SK-N-SH (cell line): ENCODE results near the gene MUTYH. TPM values are rescaled to one million over a fixed set of nuclear protein-coding genes. Genes with fewer than 3 reads are reported as not detected.
A peak's percentile ranks its signal among the peaks of the same experiment; 100 is the strongest.

Experiments
- CTCF ChIA-PET: fragments of 300-600, 350-600 bp; formaldehyde crosslinking; extraction: SDS; loops from one replicate; lab custom pipeline; 2021; lab: Yijun Ruan, JAX
- POLR2A ChIA-PET: fragments of 350-600 bp; sonication (Branson Sonifier 250); formaldehyde crosslinking; extraction: SDS; loops from one replicate; lab custom pipeline; 2020; ENCODE audit warnings: antibody characterized with exemption, inconsistent platforms; lab: Yijun Ruan, JAX
- DNase-seq: peaks from one replicate; pipeline ENCODE4 v3.0.0; 2012
- H2AFZ ChIP-seq: fragments of 200-600 bp; sonication (generic); 2 replicates; pipeline ENCODE4 v1.8.1; 2016; ENCODE audit warnings: antibody characterized with exemption, mild to moderate bottlenecking, low read depth
- H3F3A ChIP-seq: fragments of 200-600 bp; sonication (generic); replicated peaks from 2 replicates; pipeline ENCODE3; 2016; ENCODE audit warnings: antibody characterized with exemption, mild to moderate bottlenecking; ENCODE audit not compliant: insufficient read depth
- H3K27ac ChIP-seq, 2 experiments: fragments of 200-500 bp in 1 of 2; fragments of 200-600 bp in 1 of 2; sonication (Bioruptor generic) in 1 of 2; sonication (generic), shearing (Covaris generic) in 1 of 2; 2 replicates each; pipeline versions ENCODE4 v1.5.1 to v1.6.1; 2014 to 2016; ENCODE audit warnings: low read depth in 2 of 2, inconsistent platforms in 1 of 2, low read length in 1 of 2, mild to moderate bottlenecking in 1 of 2, mixed read lengths in 1 of 2
- H3K27me3 ChIP-seq: fragments of 200-600 bp; sonication (generic), shearing (Covaris generic); 2 replicates; pipeline ENCODE4 v1.6.1; 2016; ENCODE audit warnings: mixed run types; ENCODE audit not compliant: insufficient read depth
- H3K36me3 ChIP-seq, 2 experiments: fragments of 200-500 bp in 1 of 2; fragments of 200-600 bp in 1 of 2; sonication (Bioruptor generic) in 1 of 2; sonication (generic) in 1 of 2; replicated peaks in 1 of 2; 2 replicates each; pipeline versions ENCODE3 to v1.5.1; 2014 to 2016; ENCODE audit warnings: low read length in 1 of 2, mild to moderate bottlenecking in 1 of 2; ENCODE audit not compliant: insufficient read depth in 2 of 2, control insufficient read depth in 1 of 2
- H3K4me1 ChIP-seq, 2 experiments: fragments of 200-500 bp in 1 of 2; fragments of 200-600 bp in 1 of 2; sonication (Bioruptor generic) in 1 of 2; sonication (generic), shearing (Covaris generic) in 1 of 2; 2 replicates each; pipeline versions ENCODE4 v1.5.1 to v1.6.1; 2014 to 2016; ENCODE audit warnings: low read depth in 1 of 2, low read length in 1 of 2, mixed run types in 1 of 2; ENCODE audit not compliant: insufficient read depth in 2 of 2, control insufficient read depth in 1 of 2
- H3K4me2 ChIP-seq: fragments of 200-600 bp; sonication (generic), shearing (Covaris generic); 2 replicates; pipeline ENCODE4 v1.6.1; 2017; ENCODE audit warnings: mixed run types
- H3K4me3 ChIP-seq, 2 experiments: fragments of 200-500 bp in 1 of 2; fragments of 200-600 bp in 1 of 2; sonication (Bioruptor generic) in 1 of 2; sonication (generic), shearing (Covaris generic) in 1 of 2; 2 replicates each; pipeline versions ENCODE4 v1.5.1 to v1.8.1; 2014 to 2016; ENCODE audit warnings: low read depth in 2 of 2, inconsistent platforms in 1 of 2, low read length in 1 of 2, mild to moderate bottlenecking in 1 of 2, mixed read lengths in 1 of 2, moderate library complexity in 1 of 2
- H3K79me2 ChIP-seq: fragments of 200-600 bp; sonication (generic); 2 replicates; pipeline ENCODE4 v1.8.1; 2017; ENCODE audit warnings: mild to moderate bottlenecking; ENCODE audit not compliant: insufficient read depth
- H3K9ac ChIP-seq: fragments of 200-600 bp; sonication (generic); 2 replicates; pipeline ENCODE4 v1.6.1; 2017; ENCODE audit warnings: mixed run types
- H3K9me2 ChIP-seq: fragments of 200-600 bp; sonication (generic); 2 replicates; pipeline ENCODE4 v1.6.1; 2017; ENCODE audit warnings: mixed run types
- H3K9me3 ChIP-seq: fragments of 200-600 bp; sonication (generic); 2 replicates; pipeline ENCODE4 v1.6.1; 2017; ENCODE audit warnings: mixed run types, mild to moderate bottlenecking, moderate library complexity
- H4K20me1 ChIP-seq: fragments of 200-600 bp; sonication (generic); 2 replicates; pipeline ENCODE4 v1.6.1; 2017; ENCODE audit warnings: mild to moderate bottlenecking, mixed run types; ENCODE audit not compliant: insufficient read depth
- CHD2 ChIP-seq: fragments of 150-350 bp; IDR thresholded peaks from 2 replicates; pipeline ENCODE4 v1.6.1; 2018; ENCODE audit warnings: low read length; ENCODE audit not compliant: partially characterized antibody
- ELF1 ChIP-seq: IDR thresholded peaks from 2 replicates; pipeline ENCODE4 v1.4.0; 2012
- EP300 ChIP-seq, 2 experiments: IDR thresholded peaks; 2 replicates each; pipeline versions ENCODE4 v1.4.0 to v1.6.1; 2012; ENCODE audit warnings: borderline replicate concordance in 1 of 2, low read depth in 1 of 2, low read length in 1 of 2
- EZH2phosphoT487 ChIP-seq: fragments of 200-600 bp; sonication (generic); IDR thresholded peaks from 2 replicates; pipeline ENCODE4 v1.6.1; 2017; ENCODE audit warnings: low read depth, mixed run types, mild to moderate bottlenecking, antibody characterized with exemption, moderate library complexity, borderline replicate concordance
- FOSL2 ChIP-seq: IDR thresholded peaks from 2 replicates; pipeline ENCODE4 v1.4.0; 2012; ENCODE audit warnings: low read depth, mild to moderate bottlenecking, moderate library complexity, borderline replicate concordance
- FOXJ3 ChIP-seq: sonication (generic); formaldehyde crosslinking; IDR thresholded peaks from 2 replicates; pipeline ENCODE4 v1.5.1; 2020; ENCODE audit warnings: mild to moderate bottlenecking, missing genetic modification reagents
- FOXM1 ChIP-seq: IDR thresholded peaks from 2 replicates; pipeline ENCODE4 v1.4.0; 2012; ENCODE audit warnings: low read depth, mild to moderate bottlenecking
- GABPA ChIP-seq: IDR thresholded peaks from 2 replicates; pipeline ENCODE4 v1.4.0; 2012; ENCODE audit warnings: low read depth, mild to moderate bottlenecking
- GATA2 ChIP-seq: sonication (generic); formaldehyde crosslinking; IDR thresholded peaks from 2 replicates; pipeline ENCODE4 v1.5.0; 2020; ENCODE audit warnings: mild to moderate bottlenecking, missing genetic modification reagents
- MEF2A ChIP-seq: IDR thresholded peaks from 2 replicates; pipeline ENCODE4 v1.4.0; 2012; ENCODE audit warnings: low read depth, borderline replicate concordance
- MXI1 ChIP-seq: IDR thresholded peaks from 2 replicates; pipeline ENCODE4 v1.6.1; 2012; ENCODE audit warnings: mild to moderate bottlenecking, low read depth, low read length, improper control_type of control experiment
- NFIC ChIP-seq: IDR thresholded peaks from 2 replicates; pipeline ENCODE4 v1.4.0; 2012; ENCODE audit warnings: borderline replicate concordance
- NRF1 ChIP-seq: IDR thresholded peaks from 2 replicates; pipeline ENCODE4 v1.6.1; 2012; ENCODE audit warnings: low read depth, mild to moderate bottlenecking, low read length
- POLR2AphosphoS5 ChIP-seq: IDR thresholded peaks from 2 replicates; pipeline ENCODE4 v1.6.1; 2012; ENCODE audit warnings: low read depth, low read length
- RCOR1 ChIP-seq: fragments of 150-350 bp; IDR thresholded peaks from 2 replicates; pipeline ENCODE4 v1.6.1; 2017; ENCODE audit warnings: antibody characterized with exemption, low read length
- RFX5 ChIP-seq: IDR thresholded peaks from 2 replicates; pipeline ENCODE4 v1.6.1; 2012; ENCODE audit warnings: mild to moderate bottlenecking, improper control_type of control experiment, low read length
- RXRA ChIP-seq: IDR thresholded peaks from 2 replicates; pipeline ENCODE4 v1.4.0; 2012; ENCODE audit warnings: low read depth, mild to moderate bottlenecking, borderline replicate concordance
- SIN3A ChIP-seq: IDR thresholded peaks from 2 replicates; pipeline ENCODE4 v1.6.1; 2012; ENCODE audit warnings: low read depth, mild to moderate bottlenecking, low read length, moderate library complexity, borderline replicate concordance
- SMC3 ChIP-seq: IDR thresholded peaks from 2 replicates; pipeline ENCODE4 v1.6.1; 2012; ENCODE audit warnings: low read depth, low read length, improper control_type of control experiment
- TAF1 ChIP-seq: IDR thresholded peaks from 2 replicates; pipeline ENCODE4 v1.6.1; 2012; ENCODE audit warnings: low read depth, mild to moderate bottlenecking, low read length, moderate library complexity, borderline replicate concordance
- WGBS: methylation state at CpG from one replicate; pipeline ENCODE4 v1.1.6; 2017; ENCODE audit warnings: low lambda C conversion rate; 5-methylcytosine and 5-hydroxymethylcytosine counted together
- polyA plus RNA-seq, 3 experiments: library from polyadenylated mRNA; depleted of rRNA; stranded (reverse); fragments of >200 nt; gene quantifications; 2 replicates each; pipeline ENCODE4 v1.2.3, GENCODE V29; 2012
- TF ChIP-seq, protein P1 (sequence below): fragments of 150-350 bp; IDR thresholded peaks from 2 replicates; pipeline ENCODE4 v1.6.1; 2016; ENCODE audit warnings: mild to moderate bottlenecking, low read depth, low read length
- TF ChIP-seq, protein P2 (sequence below): IDR thresholded peaks from 2 replicates; pipeline ENCODE4; 2012
- TF ChIP-seq, protein P3 (sequence below): IDR thresholded peaks from 2 replicates; pipeline ENCODE4 v1.4.0; 2012; ENCODE audit warnings: low read depth, borderline replicate concordance
- TF ChIP-seq, protein P4 (sequence below): IDR thresholded peaks from 2 replicates; pipeline ENCODE4 v1.4.0; 2012; ENCODE audit warnings: low read depth, borderline replicate concordance

Gene MUTYH
- polyA plus RNA-seq, 1 of the 3 experiments (the other 2 are of a cell fraction) = 23.3 TPM

DNA sequence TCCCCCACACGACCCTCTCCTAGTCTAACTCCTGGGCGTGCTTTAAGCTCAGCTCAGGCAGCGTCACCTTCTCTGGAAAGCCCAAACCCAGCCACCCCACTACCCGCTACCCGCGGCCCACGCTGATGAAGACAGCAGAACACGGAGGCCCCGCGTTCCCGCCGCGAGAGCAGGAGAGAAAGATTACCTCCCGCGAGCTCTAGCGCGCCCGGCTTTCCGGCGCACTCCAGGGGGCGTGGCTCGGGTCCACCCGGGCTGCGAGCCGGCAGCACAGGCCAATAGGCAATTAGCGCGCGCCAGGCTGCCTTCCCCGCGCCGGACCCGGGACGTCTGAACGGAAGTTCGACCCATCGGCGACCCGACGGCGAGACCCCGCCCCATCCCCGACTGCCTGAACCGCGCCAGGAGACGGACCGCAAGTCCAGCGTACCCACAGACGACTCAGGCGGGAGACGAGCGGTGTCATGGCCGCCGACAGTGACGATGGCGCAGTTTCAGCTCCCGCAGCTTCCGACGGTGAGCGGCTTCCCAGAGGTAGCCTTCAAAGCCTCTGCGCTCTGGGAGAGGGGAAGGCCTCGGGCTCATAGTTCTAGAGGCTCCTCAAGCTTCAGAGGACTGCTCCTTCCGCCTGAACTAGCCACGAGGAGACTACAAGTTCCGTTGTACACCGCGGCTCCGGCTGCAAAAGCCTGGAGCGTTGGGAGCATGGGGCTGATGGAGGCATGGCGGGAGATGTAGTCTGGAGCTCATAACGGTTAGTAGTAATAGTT, at the start of gene MUTYH, which contains the start of gene TOE1 (continued):
- TF ChIP-seq NFIC = no peak
- TF ChIP-seq CHD2 = peak; percentile 94
- TF ChIP-seq MXI1 = no peak; the same call in 1 of the 2 replicates
- TF ChIP-seq, protein P1, sequence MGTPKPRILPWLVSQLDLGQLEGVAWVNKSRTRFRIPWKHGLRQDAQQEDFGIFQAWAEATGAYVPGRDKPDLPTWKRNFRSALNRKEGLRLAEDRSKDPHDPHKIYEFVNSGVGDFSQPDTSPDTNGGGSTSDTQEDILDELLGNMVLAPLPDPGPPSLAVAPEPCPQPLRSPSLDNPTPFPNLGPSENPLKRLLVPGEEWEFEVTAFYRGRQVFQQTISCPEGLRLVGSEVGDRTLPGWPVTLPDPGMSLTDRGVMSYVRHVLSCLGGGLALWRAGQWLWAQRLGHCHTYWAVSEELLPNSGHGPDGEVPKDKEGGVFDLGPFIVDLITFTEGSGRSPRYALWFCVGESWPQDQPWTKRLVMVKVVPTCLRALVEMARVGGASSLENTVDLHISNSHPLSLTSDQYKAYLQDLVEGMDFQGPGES = no peak
- TF ChIP-seq EP300 (IDR thresholded peaks at IDR 0.05; ENCODE audit: borderline replicate concordance in 1 of 2, low read depth in 1 of 2, low read length in 1 of 2) = peak in 1 of 2 experiments; percentile 19; a peak in 1 of 4 replicates
- TF ChIP-seq, protein P2, sequence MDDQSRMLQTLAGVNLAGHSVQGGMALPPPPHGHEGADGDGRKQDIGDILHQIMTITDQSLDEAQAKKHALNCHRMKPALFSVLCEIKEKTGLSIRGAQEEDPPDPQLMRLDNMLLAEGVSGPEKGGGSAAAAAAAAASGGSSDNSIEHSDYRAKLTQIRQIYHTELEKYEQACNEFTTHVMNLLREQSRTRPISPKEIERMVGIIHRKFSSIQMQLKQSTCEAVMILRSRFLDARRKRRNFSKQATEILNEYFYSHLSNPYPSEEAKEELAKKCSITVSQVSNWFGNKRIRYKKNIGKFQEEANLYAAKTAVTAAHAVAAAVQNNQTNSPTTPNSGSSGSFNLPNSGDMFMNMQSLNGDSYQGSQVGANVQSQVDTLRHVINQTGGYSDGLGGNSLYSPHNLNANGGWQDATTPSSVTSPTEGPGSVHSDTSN = 0 out of 2 replicates have a peak, but pooled peaks have one; percentile 9
- no peak for TF ChIP-seq FOXM1
- peak; percentile 88 for TF ChIP-seq POLR2AphosphoS5
- TF ChIP-seq SIN3A = 0 out of 2 replicates have a peak, but pooled peaks have one; percentile 10
- TF ChIP-seq RXRA = no peak; the same call in 1 of the 2 replicates

DNA sequence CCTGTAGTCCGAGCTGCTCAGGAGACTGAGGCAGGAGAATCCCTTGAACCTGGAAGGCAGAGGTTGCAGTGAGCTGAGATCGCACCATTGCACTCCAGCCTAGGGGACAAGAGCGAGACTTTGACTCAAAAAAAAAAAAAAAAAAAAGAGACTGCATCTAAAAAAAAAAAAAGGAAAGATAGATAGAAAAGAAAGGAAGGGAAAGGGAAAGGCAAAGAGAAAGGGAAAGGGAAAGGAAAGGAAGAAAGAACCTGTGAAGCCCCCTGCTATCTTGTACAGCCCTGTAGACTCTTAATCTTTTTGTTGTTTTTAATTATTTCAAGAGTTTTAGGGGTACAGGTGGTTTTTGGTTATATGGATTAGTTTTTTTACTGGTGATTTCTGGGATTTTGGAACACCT, 46.0 kb upstream of the MUTYH start:
- Histone ChIP-seq H3K36me3 (no peaks in the 10 kb centered on the region), H4K20me1 (no peaks in the 10 kb centered on the region), H3K9me3 (no peaks in the 10 kb centered on the region), H3K4me3 (no peak overlapping the region), H3F3A (no peaks in the 10 kb centered on the region), H3K9me2 (no peaks in the 10 kb centered on the region), H3K9ac (no peak overlapping the region), H3K27me3 (no peaks in the 10 kb centered on the region), H3K4me2 (no peak overlapping the region), H2AFZ (no peak overlapping the region), H3K4me1 (no peaks in the 10 kb centered on the region), H3K27ac (no peak overlapping the region), H3K79me2 (no peaks in the 10 kb centered on the region)
- 84% methylated on average over 3 of the region's 3 CpGs for WGBS
- no peak for TF ChIP-seq FOSL2
- no peak for TF ChIP-seq MEF2A
- TF ChIP-seq, protein P3, sequence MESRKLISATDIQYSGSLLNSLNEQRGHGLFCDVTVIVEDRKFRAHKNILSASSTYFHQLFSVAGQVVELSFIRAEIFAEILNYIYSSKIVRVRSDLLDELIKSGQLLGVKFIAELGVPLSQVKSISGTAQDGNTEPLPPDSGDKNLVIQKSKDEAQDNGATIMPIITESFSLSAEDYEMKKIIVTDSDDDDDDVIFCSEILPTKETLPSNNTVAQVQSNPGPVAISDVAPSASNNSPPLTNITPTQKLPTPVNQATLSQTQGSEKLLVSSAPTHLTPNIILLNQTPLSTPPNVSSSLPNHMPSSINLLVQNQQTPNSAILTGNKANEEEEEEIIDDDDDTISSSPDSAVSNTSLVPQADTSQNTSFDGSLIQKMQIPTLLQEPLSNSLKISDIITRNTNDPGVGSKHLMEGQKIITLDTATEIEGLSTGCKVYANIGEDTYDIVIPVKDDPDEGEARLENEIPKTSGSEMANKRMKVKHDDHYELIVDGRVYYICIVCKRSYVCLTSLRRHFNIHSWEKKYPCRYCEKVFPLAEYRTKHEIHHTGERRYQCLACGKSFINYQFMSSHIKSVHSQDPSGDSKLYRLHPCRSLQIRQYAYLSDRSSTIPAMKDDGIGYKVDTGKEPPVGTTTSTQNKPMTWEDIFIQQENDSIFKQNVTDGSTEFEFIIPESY = no peak
- no peak for TF ChIP-seq SMC3
- TF ChIP-seq, protein P2 = no peak
- no peak for TF ChIP-seq RFX5
- TF ChIP-seq NRF1 = no peak
- no peak for TF ChIP-seq TAF1
- TF ChIP-seq NFIC = no peak
- TF ChIP-seq CHD2 = no peak
- TF ChIP-seq GATA2 (CRISPR knock-in tag) = no peak
- TF ChIP-seq SIN3A = no peak
- TF ChIP-seq FOXM1 = no peak
- no peak for TF ChIP-seq EP300 (IDR thresholded peaks at IDR 0.05; ENCODE audit: borderline replicate concordance in 1 of 2, low read depth in 1 of 2, low read length in 1 of 2)
- TF ChIP-seq, protein P4, sequence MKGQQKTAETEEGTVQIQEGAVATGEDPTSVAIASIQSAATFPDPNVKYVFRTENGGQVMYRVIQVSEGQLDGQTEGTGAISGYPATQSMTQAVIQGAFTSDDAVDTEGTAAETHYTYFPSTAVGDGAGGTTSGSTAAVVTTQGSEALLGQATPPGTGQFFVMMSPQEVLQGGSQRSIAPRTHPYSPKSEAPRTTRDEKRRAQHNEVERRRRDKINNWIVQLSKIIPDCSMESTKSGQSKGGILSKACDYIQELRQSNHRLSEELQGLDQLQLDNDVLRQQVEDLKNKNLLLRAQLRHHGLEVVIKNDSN = no peak
- TF ChIP-seq FOXJ3 (CRISPR knock-in tag) = no peak
- no peak for TF ChIP-seq EZH2phosphoT487
- no peak for TF ChIP-seq ELF1
- no peak for TF ChIP-seq GABPA
- TF ChIP-seq RCOR1 = no peak
- no peak for DNase-seq
- ChIA-PET POLR2A (no interaction called here), CTCF (no interaction called here)
